HG03097 (cell line): ENCODE data around the gene ATP8A1.
A peak's percentile ranks its signal among the peaks of the same experiment; 100 is the strongest.

Experiments used
- ATAC-seq: cut with Tn5 transposase; IDR thresholded peaks from one replicate; pipeline ENCODE4 v1.9.1; 2021; ENCODE audit not compliant: unreplicated experiment, low FRiP score

Gene ATP8A1

GRCh38 chr4:42628740-42629139, 28.2 kb downstream of the ATP8A1 start:
- ATAC-seq = no peak

GRCh38 chr4:42627885-42628646, 28.8 kb downstream of the ATP8A1 start:
- ATAC-seq = peak; percentile 90

- no peak for ATAC-seq
Measured at GRCh38 chr4:42626629-42627146, 30.2 kb downstream of the ATP8A1 start.

GRCh38 chr4:42625329-42625728, 31.6 kb downstream of the ATP8A1 start:
- ATAC-seq = no peak

GRCh38 chr4:42624551-42624950, 32.4 kb downstream of the ATP8A1 start:
- no peak for ATAC-seq

GRCh38 chr4:42618023-42618422, 38.9 kb downstream of the ATP8A1 start:
- no peak for ATAC-seq

GRCh38 chr4:42617030-42617429, 39.9 kb downstream of the ATP8A1 start:
- no peak for ATAC-seq

GRCh38 chr4:42616572-42616971, 40.3 kb downstream of the ATP8A1 start:
- no peak for ATAC-seq

GRCh38 chr4:42615131-42615763, 41.7 kb downstream of the ATP8A1 start:
- no peak for ATAC-seq

GRCh38 chr4:42612898-42613297, 44.0 kb downstream of the ATP8A1 start:
- ATAC-seq = no peak

GRCh38 chr4:42610941-42611340, 46.0 kb downstream of the ATP8A1 start:
- ATAC-seq = no peak

- ATAC-seq = no peak
Measured at GRCh38 chr4:42609051-42609450, 47.9 kb downstream of the ATP8A1 start.

- no peak for ATAC-seq
Measured at GRCh38 chr4:42608551-42608950, 48.4 kb downstream of the ATP8A1 start.

- ATAC-seq = no peak
Measured at GRCh38 chr4:42607011-42607726, 49.7 kb downstream of the ATP8A1 start.

- ATAC-seq = no peak
Measured at GRCh38 chr4:42605264-42605663, 51.6 kb downstream of the ATP8A1 start.

GRCh38 chr4:42603862-42604261, 53.0 kb downstream of the ATP8A1 start:
- ATAC-seq = no peak

- ATAC-seq = no peak
Measured at GRCh38 chr4:42600578-42600977, 56.3 kb downstream of the ATP8A1 start.

GRCh38 chr4:42596918-42597317, 60.0 kb downstream of the ATP8A1 start:
- peak; percentile 86 for ATAC-seq

GRCh38 chr4:42594888-42595287, 62.0 kb downstream of the ATP8A1 start:
- ATAC-seq = no peak

GRCh38 chr4:42588909-42589308, 68.0 kb downstream of the ATP8A1 start:
- no peak for ATAC-seq

- no peak for ATAC-seq
Measured at GRCh38 chr4:42586775-42587174, 70.1 kb downstream of the ATP8A1 start.
